A549 (cell line): ENCODE measurements around the gene BIRC7.

Experiments
- CBX8 ChIP-seq: fragments of 200-600 bp; sonication (generic); IDR thresholded peaks from 2 replicates; pipeline ENCODE4 v1.6.1; 2016
- CEBPB ChIP-seq, 2 experiments: fragments of >200 bp in 1 of 2; sonication (Bioruptor Twin) in 1 of 2; formaldehyde crosslinking in 1 of 2; IDR thresholded peaks; 2 replicates each; pipeline ENCODE4 v1.6.1; 2012 to 2016
- CHD2 ChIP-seq: fragments of 150-350 bp; IDR thresholded peaks from 2 replicates; pipeline ENCODE4 v1.6.1; 2014; ENCODE audit warnings: low read length; ENCODE audit not compliant: partially characterized antibody
- CTCF ChIP-seq: fragments of >200 bp; sonication (Bioruptor Twin); formaldehyde crosslinking; IDR thresholded peaks from 3 replicates; pipeline ENCODE4 v1.5.1; 2016
- EP300 ChIP-seq, 2 experiments: fragments of >200 bp; sonication (Bioruptor Twin); formaldehyde crosslinking; IDR thresholded peaks; 2 replicates in 1 of 2; 3 replicates in 1 of 2; pipeline ENCODE4 v1.6.1; 2016 to 2017
- MAX ChIP-seq: IDR thresholded peaks from 2 replicates; pipeline ENCODE4 v1.6.1; 2012
- NR3C1 ChIP-seq: fragments of >200 bp; sonication (Bioruptor Twin); formaldehyde crosslinking; IDR thresholded peaks from 3 replicates; pipeline ENCODE4 v1.6.1; 2017
- POLR2AphosphoS2 ChIP-seq: conservative IDR thresholded peaks from 2 replicates; pipeline ENCODE4 v1.6.1; 2012; ENCODE audit warnings: low read length, improper control_type of control experiment, inconsistent platforms
- RAD21 ChIP-seq, 2 experiments: fragments of >200 bp in 1 of 2; sonication (Bioruptor Twin) in 1 of 2; formaldehyde crosslinking in 1 of 2; IDR thresholded peaks in 1 of 2; conservative IDR thresholded peaks in 1 of 2; 2 replicates in 1 of 2; 3 replicates in 1 of 2; pipeline ENCODE4 v1.6.1; 2012 to 2018; ENCODE audit warnings: inconsistent platforms in 1 of 2
- RCOR1 ChIP-seq: fragments of 150-350 bp; IDR thresholded peaks from 2 replicates; pipeline ENCODE4 v1.6.1; 2014; ENCODE audit warnings: antibody characterized with exemption, low read length, low read depth
- RFX5 ChIP-seq: fragments of 450-650 bp; IDR thresholded peaks from 2 replicates; pipeline ENCODE4 v1.7.1; 2014; ENCODE audit warnings: antibody characterized with exemption, mild to moderate bottlenecking, moderate library complexity
- SREBF2 ChIP-seq: fragments of 450-650 bp; IDR thresholded peaks from 2 replicates; pipeline ENCODE4 v1.6.1; 2014; ENCODE audit warnings: mild to moderate bottlenecking, moderate library complexity

DNA sequence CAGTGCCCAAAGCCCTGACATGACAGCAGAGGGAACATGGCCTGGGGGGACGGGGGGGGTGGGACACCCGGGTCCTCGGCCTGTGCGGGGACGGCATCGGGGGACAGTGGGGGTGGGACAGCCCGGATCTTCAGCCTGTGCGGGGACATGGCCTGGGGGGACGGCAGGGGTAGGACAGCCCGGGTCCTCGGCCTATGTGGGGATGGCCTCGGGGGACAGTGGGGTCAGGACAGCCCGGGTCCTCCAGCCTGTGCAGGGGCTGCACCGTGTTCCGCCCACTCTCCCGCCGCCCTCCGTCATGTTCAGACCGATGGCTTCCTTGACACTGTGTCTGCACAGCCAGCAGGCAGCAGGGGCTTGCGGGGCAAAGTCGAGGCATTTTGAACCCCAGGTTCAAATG lies 7.0 kb downstream of the BIRC7 start:
- no peak for TF ChIP-seq RCOR1
- TF ChIP-seq CTCF = no peak
- TF ChIP-seq EP300 (IDR thresholded peaks at IDR 0.05) = no peak
- TF ChIP-seq CEBPB (IDR thresholded peaks at IDR 0.05) = no peak
- no peak for TF ChIP-seq CHD2
- no peak for TF ChIP-seq SREBF2
- TF ChIP-seq MAX = no peak
- no peak for TF ChIP-seq NR3C1
- no peak for TF ChIP-seq RAD21 (conservative IDR thresholded peaks at IDR 0.05 in 1 of 2, IDR thresholded peaks at IDR 0.05 in 1 of 2)
- no peak for TF ChIP-seq RFX5
- no peak for TF ChIP-seq POLR2AphosphoS2
- no peak for TF ChIP-seq CBX8
